ENCODE data around the gene GMPS.
"Not testable (repeated sequence)": the region's sequence is repeated elsewhere in the genome, so short reads cannot be mapped to it uniquely, and the experiment has no call there.

The GMPS gene

DNA sequence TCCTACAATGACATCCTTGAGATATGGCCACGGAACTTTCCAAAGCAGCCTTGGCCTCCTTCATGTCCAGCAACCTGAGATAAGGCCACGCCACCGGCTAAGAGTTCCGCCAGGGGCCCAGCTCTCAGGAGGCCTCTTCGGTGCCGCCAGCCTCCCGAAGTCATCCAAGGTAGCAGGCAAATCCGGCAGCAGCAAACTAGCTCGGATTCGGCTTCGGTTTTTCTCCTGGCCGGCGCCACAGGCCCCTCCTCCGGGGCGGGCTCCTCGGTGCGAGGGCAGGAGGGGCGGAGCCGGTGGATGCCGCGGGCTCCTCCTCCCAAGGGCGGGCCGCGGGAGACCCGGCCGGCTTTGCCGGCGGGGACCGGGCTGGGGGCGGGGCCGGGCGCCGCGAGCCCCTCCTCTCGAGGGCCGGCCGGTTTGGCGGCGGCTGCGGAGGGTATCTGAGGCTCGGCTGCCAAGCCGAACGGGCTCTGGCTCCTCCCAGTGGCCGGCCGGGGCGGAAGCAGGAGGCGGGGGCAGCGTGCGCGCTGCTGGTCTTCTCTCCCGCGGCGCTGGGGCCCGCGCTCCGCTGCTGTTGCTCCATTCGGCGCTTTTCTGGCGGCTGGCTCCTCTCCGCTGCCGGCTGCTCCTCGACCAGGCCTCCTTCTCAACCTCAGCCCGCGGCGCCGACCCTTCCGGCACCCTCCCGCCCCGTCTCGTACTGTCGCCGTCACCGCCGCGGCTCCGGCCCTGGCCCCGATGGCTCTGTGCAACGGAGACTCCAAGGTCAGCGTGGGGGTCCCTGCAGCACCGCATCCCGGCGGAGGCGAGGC is at the start of gene GMPS:
Gene GMPS (plus strand): TSS at position 518 of the 812 bp plus-strand sequence. CDS start 221 bp downstream, at position 739.
- peak; percentile 85 to 99 (median 94) for DNase-seq
- intact Hi-C loops (cut with DNase I) = loop anchor here (5.0 kb wide), 1 partner anchor 63 kb away; the partner anchor contains the start of gene C3orf33

DNA sequence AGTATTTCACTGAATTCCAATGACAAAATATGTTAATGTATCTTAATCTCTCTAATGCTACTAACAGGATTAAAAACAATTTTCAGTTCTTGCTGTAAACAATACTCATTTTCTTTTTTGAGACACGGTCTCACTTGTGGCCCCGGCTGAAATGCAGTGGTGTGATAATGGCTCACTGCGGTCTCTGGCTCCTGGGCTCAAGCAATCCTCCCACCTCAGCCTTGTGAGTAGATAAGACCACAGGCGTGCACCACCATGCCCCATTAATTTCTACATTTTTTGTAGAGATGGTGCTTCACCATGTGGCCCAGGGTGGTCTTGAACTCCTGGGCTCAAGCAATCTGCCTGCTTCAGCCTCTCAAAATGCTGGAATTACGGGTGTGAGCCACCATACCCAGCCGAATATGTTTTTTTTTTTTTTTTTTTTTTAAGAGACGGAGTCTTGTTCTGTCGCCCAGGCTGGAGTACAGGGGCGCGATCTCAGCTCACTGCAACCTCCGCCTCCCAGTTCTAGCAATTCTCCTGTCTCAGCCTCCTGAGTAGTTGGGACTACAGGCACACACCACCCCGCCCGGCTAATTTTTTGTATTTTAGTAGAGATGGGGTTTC is 41.9 kb upstream of the GMPS start:
- DNase-seq; intact Hi-C loops (cut with DNase I): not testable (repeated sequence)

DNA sequence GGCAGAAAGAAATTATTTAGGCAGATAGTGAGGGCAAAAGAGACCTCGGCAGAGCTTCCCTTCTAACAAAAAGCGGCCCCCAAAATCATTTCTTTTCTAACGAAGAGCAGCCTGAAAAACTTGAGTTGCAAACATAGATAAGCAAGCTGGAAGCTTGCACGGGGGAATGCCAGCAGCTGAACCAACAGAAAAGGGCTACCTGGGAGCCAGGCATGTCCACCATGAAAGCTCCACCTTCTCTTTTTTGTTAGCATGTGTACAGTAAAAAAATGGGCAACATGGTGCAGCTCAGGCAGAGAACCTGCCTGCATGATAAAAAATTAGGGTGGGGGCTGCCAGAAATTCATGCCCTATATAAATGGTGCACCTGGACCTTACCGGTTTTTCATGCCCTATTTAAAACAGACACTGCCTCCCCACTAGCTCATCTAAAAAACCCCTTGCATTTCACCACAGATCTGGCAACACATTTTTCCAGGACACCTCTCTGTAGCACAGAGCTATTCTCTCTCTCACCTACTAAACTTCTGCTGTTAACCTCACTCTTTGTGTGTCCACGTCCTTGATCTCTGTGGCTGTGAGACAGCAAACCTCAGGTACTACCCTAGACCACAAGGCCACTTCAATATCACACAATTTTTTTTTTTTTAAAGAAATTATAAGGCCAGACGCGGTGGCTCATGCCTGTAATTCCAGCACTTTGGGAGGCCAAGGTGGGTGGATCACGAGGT is 34.9 kb upstream of the GMPS start:
- DNase-seq = no peak
- intact Hi-C loops (cut with DNase I) = no loop called here

DNA sequence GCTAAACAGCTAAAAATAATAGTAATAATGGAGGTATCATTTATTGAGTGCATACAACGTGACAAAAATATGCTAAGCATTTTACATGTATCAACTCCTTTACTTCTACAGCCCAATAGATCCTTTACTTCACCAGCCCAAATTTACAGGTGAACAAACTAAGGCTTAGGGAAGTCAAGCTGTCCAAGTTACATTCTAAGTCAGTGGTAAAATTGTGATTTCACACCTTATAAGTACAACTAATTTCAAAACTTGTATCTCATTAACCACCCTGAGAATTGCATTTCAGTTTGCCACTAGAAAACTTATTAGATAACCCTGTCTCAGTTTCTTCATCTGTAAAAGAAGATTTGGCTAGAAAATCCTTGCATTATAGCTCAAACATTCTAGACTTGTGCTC is 26.9 kb upstream of the GMPS start:
- DNase-seq = no peak
- intact Hi-C loops (cut with DNase I) = no loop called here

DNA sequence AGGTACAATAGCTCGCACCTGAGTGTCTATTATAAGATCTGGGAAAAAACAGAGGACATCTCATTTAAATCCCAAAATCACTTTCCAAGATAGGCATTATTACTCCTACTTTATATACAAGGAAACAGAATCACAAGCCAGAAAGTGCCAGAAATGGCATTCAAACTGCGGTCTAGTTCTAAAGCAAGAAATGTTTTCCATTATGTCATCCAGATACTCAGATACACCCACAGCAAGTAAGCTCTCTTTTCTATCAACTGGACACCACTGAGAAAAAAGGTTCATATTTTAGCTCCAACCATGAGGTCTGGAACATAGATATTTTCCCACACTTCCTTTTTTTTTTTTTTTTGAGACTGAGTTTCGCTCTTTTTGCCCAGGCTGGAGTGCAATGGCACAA is 24.3 kb upstream of the GMPS start:
- no peak for DNase-seq
- intact Hi-C loops (cut with DNase I) = no loop called here

DNA sequence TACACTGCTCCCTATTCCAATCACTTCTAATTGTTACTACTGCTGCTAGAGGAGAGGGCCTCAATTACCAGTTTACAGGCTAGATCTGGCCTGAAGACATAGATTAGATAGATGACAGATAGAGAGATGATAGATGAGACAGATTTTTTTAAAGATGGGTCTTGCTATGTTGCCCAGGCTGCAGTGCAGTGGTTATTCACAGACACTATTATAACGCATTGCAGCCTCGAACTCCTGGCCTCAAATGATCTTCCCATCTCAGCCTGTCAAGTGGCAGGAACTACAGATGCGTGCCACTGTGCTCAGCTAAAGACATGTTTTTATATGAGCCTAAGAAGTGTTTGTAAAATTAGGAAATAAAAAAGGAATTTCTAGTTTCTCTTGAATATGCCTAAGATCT is 22.5 kb upstream of the GMPS start:
- intact Hi-C loops (cut with DNase I) = no loop called here
- DNase-seq = no peak

DNA sequence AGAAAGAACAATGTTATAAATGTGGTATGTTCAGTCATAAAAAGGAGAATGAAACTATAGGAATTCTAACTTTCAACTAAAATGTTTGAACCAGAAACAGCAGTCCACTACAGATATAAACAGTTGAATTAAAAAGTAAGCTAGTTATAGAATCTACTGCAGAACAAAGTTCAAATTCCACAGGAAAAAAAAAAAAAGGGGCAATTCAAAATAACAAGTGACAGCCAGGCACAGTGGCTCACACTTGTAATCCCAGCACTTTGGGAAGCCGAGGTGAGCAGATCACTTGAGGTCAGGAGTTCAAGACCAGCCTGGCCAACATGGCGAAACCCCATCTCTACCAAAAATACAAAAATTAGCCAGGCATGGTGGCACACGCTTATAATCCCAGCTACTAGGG is 21.0 kb upstream of the GMPS start:
- intact Hi-C loops (cut with DNase I); DNase-seq: not testable (repeated sequence)

GRCh38 chr3:155852341-155852740 is 18.1 kb upstream of the GMPS start:
- intact Hi-C loops (cut with DNase I) = loop anchor here (5.0 kb wide), 1 partner anchor 45 kb away; the partner anchor contains the start of gene C3orf33
- no peak for DNase-seq

GRCh38 chr3:155853214-155854140 is 17.0 kb upstream of the GMPS start:
- intact Hi-C loops (cut with DNase I) = loop anchor here (1.0 to 5.0 kb wide), 2 partner anchors 18 to 46 kb away; partner anchors contain the start of gene C3orf33
- peak in 6 of 10 donors; percentile 10 to 78 (median 24) for DNase-seq

DNA sequence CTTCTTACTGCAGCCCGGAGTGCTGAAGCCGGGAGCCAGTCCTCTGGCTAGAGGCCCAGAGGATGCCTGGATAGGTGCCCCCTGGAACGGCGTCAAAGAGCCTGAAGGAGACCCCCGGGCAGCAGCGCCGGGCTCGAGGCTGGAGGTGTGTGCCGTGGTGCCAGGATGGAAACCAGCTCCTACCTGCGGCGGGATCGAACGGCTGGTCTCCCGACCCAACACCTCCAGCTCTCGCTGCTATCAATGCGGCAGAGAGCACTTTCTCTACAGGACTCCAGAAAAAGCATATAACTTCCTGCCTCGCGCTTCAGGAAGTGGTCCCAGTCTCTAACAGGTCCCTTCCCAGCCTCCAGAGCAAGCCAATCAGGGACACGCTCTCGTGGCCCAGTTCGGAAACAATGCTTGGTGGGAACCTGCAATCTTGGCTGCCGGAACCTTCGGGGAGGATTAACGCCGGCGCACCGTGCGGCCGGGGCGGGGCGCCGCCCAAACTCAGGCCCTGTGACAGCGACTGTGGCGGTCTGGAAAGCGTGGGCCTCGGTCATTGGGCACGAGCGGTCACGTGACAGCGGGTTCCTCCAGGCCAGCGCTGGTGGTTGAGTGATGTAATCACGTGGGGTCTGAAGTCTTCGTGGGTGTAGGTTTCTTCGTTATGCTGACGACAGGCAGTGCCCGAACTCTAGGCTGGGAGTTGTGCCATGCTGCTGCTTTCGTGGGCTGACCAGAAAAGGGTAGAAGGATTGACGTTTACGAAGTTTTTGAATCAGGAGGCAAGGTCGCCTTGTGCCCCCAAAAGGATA is 16.1 kb upstream of the GMPS start, which contains the start of gene SLC33A1:
Gene SLC33A1 (minus strand): TSS at position 287 of the 800 bp plus-strand sequence. CDS start 430 bp downstream, outside the sequence.
- peak; percentile 99 to 100 (median 100) for DNase-seq
- intact Hi-C loops (cut with DNase I) = loop anchor here (1.0 to 5.0 kb wide), 2 partner anchors 17 to 47 kb away; partner anchors contain the start of gene C3orf33

DNA sequence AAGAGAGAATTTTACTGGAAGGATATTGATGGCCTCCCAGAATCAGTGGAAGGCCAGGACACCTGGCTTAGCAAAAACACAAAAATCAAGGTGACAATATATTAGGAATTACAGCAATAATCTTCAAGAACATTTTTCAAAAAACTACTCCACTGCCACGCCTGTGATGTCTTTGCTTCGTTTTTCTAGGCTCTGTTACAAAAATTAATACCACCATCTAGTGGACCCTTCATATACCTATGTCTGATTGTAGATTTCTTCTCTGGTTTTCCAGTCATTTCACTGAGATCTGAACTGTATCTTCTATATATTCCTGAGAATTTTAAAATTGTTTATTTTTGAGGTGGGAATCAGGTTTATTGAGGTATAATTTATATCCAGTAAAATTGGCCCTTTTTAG is 10.6 kb upstream of the GMPS start:
- no peak for DNase-seq
- intact Hi-C loops (cut with DNase I) = no loop called here

GRCh38 chr3:155860424-155860823 is 10.0 kb upstream of the GMPS start:
- DNase-seq; intact Hi-C loops (cut with DNase I): not testable (repeated sequence)

GRCh38 chr3:155861476-155862183 is 8.8 kb upstream of the GMPS start:
- no peak for DNase-seq
- intact Hi-C loops (cut with DNase I) = no loop called here

DNA sequence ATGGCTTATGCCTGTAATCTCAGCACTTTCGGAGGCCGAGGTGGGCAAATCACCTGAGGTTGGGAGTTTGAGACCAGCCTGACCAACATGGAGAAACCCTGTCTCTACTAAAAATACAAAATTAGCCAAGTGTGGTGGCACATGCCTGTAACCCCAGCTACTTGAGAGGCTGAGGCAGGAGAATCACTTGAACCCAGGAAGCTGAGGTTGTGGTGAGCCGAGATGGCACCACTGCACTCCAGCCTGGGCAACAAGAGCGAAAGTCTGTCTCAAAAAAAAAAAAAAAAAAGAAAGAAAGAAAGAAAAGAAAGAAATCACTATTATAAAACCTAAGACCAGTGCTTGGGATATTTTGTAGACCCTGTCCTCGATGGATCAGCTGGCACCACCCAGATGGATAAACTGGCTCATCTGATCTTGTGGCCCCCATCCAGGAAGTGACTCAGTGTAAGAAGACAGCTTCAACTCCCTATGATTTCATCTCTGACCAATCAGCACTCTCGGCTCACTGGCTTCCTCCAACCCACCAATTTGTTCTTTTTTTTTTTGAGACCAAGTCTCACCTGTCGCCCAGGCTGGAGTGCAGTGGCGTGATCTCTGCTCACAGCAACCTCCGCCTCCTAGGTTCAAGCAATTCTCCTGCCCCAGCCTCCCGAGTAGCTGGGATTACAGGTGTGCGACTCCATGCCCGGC is 8.0 kb upstream of the GMPS start:
- DNase-seq; intact Hi-C loops (cut with DNase I): not testable (repeated sequence)

- DNase-seq = no peak
- intact Hi-C loops (cut with DNase I) = no loop called here
Measured at GRCh38 chr3:155863072-155863784, 7.2 kb upstream of the GMPS start.

GRCh38 chr3:155869691-155870090 is 759 bp upstream of the GMPS start:
- intact Hi-C loops (cut with DNase I) = loop anchor here (5.0 kb wide), 1 partner anchor 62 kb away; the partner anchor contains the start of gene C3orf33
- no peak for DNase-seq
